GM12864 (cell line): ENCODE measurements around the gene CREB3.

Source experiments
- DNase-seq: peaks from one replicate; pipeline ENCODE4 v3.0.0-alpha.2; 2011; ENCODE audit warnings: low read depth
- H3K4me3 ChIP-seq: 2 replicates; pipeline ENCODE4 v1.5.1; 2011; ENCODE audit warnings: mild to moderate bottlenecking, low read depth, low read length, control low read depth
- CTCF ChIP-seq: IDR thresholded peaks from 2 replicates; pipeline ENCODE4 v1.5.1; 2011; ENCODE audit warnings: low read depth, mild to moderate bottlenecking, moderate library complexity, low read length, control low read depth, inconsistent platforms; ENCODE audit errors: missing control alignments

The CREB3 gene

GRCh38 chr9:35710818-35711500, 21.5 kb upstream of the CREB3 start:
- TF ChIP-seq CTCF: no peak
- H3K4me3 ChIP-seq: no peak overlapping the region
- DNase-seq: no peak

DNA sequence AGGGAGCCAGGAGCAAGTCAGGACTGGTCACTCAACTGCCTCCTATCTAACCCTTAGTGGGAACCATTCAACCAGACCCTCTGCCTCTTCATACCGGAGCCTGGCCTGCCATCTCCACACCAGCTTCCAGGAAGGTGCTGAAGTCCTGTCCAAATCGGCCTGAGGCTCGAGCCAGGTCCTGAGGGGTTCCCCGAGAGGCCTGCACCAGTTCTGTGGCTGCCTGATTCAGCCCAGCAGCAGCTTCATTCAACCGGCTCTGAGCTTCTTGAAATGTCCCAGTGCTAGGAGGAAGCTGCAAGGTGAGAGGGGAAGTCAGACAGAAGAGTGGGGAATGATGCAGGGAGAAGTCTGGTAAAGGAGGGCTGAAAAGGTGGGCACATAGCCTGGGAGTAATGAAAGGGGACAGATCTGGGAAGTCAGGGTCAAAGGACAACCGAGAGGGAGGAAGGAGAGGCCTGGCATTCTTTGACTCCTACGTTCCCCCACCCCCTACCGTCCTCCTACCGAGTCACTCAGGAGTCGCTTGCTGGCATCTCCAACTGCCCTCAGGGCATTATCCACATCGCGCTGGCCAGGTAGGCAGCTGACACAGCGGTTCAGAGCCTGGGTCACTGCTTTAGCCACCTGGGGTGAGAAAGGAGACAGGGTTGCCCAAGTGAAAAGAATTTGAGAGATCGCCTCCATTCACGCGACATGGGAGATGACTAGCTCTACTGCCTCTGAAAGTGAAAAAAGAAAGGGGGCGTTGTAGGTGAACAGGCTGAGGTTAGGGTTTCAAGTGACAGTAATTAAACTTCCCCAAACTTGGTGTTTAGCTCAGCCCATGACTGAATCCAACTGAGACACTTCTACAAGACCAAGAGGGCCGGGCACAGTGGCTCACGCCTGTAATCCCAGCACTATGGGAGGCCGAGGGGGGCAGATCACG, 20.7 kb upstream of the CREB3 start:
- TF ChIP-seq CTCF: no peak
- H3K4me3 ChIP-seq: no peak overlapping the region
- no peak for DNase-seq

DNA sequence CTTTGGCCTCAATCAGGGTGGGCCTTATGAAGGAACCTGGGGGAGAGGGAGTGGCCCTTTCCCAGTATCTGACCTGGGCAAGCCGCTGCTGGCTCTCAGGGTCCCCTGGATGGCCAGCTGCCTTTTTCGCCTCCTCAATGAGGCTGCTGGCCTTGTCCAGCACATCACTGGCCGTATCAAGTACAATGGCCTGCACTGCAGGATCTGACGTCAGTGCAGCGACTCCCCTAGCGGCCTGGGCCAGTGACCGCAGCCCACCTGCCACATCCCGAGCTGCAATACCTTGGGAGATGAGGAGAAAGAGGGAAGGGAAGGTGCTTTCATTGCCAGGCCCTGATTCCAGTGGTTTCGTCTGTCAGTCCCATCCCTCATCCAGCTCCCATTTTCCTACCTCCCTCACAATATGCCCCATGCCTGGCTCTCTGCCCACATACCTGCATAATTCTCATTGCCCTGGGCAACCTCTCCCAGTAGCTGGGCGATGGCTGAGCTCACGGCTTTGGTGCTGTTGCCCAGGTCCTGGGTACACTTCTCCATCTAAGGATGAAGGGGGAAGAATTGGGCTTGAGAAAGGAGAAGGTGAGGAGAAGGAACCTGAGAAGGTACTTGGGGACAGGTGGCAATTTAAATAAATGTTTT, 19.6 kb upstream of the CREB3 start:
- DNase-seq: no peak
- no peak overlapping the region for H3K4me3 ChIP-seq
- TF ChIP-seq CTCF: no peak

DNA sequence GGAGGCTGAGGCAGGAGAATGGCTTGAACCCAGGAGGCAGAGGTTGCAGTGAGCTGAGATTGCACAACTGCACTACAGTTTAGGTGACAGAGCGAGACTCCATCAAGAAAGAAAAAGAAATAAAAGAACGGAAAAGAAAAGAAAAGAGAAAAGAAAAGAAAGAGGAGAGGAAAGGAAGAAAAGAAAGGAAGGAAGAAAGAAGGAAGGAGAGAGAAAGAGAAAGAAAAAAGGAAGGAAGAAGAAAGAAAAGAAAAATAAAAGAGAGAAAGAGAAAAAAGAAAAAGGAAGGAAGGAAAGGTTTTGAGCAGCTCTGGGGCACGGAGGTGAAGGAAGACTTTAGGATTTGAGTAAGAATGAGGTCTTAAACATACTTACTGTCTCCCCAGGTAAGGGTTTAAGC, 18.9 kb upstream of the CREB3 start:
- no peak for DNase-seq
- no peak for TF ChIP-seq CTCF

GRCh38 chr9:35714123-35714522, 18.3 kb upstream of the CREB3 start:
- TF ChIP-seq CTCF: no peak
- DNase-seq: no peak
- no peak overlapping the region for H3K4me3 ChIP-seq

More for the DNA sequence above, 18.9 kb upstream of the CREB3 start:
- no peak overlapping the region for H3K4me3 ChIP-seq

DNA sequence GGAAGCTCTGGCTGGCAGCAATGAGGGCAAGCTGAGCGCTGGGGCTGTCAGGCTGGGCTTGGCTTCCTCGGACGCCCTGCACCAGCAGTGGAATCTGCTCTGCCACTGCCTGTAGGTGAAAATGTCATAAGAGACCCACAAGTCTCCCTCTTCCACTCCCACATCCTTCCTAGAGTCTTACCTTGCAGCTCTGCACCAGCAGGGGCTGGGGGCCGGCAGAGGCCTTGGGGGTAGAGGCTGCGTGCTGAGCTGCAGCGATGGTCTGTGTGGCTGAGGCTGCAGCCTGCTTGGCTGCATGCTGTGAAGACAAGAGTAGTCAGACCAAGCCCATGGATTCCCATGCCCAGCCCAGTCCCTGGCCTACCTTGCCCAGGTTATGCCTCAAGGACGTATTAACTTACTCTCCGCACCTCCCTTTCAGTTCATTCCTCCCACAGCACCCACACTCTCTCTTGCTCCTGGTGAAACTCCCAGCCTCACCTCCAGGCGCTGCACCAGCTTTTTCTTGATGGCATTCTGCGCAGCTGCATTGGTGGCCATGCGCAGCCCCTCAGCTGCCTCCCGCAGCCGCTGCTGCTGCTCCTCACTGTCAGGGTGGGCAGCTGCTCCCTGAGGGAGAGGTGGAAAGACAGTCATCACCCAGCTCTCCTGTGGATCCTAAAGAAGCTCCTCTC, 17.8 kb upstream of the CREB3 start:
- H3K4me3 ChIP-seq: no peak overlapping the region
- TF ChIP-seq CTCF: no peak
- DNase-seq: no peak
